HUES6 (cell line): ENCODE measurements around the gene FLYWCH1.

ENCODE experiments used
- H3K27ac ChIP-seq: 2 replicates; pipeline ENCODE4 v1.7.0; 2013; ENCODE audit warnings: low read depth, mild to moderate bottlenecking, low read length, inconsistent platforms
- H3K27me3 ChIP-seq: 2 replicates; pipeline ENCODE4 v1.6.1; 2013; ENCODE audit warnings: low read length; ENCODE audit not compliant: control insufficient read depth, insufficient read depth
- H3K36me3 ChIP-seq: 2 replicates; pipeline ENCODE4 v1.6.1; 2013; ENCODE audit warnings: low read length; ENCODE audit not compliant: control insufficient read depth, insufficient read depth
- H3K4me1 ChIP-seq: 2 replicates; pipeline ENCODE4 v1.6.1; 2013; ENCODE audit warnings: low read length; ENCODE audit not compliant: control insufficient read depth, insufficient read depth
- H3K4me3 ChIP-seq: 2 replicates; pipeline ENCODE4 v1.5.1; 2013; ENCODE audit warnings: low read depth, low read length
- H3K9ac ChIP-seq: one replicate; pipeline ENCODE4 v1.6.1; 2013; ENCODE audit warnings: mild to moderate bottlenecking, low read length
- H3K9me3 ChIP-seq: 2 replicates; pipeline ENCODE4 v1.6.1; 2013; ENCODE audit warnings: low read depth, low read length; ENCODE audit not compliant: control insufficient read depth, insufficient read depth

FLYWCH1 gene

DNA sequence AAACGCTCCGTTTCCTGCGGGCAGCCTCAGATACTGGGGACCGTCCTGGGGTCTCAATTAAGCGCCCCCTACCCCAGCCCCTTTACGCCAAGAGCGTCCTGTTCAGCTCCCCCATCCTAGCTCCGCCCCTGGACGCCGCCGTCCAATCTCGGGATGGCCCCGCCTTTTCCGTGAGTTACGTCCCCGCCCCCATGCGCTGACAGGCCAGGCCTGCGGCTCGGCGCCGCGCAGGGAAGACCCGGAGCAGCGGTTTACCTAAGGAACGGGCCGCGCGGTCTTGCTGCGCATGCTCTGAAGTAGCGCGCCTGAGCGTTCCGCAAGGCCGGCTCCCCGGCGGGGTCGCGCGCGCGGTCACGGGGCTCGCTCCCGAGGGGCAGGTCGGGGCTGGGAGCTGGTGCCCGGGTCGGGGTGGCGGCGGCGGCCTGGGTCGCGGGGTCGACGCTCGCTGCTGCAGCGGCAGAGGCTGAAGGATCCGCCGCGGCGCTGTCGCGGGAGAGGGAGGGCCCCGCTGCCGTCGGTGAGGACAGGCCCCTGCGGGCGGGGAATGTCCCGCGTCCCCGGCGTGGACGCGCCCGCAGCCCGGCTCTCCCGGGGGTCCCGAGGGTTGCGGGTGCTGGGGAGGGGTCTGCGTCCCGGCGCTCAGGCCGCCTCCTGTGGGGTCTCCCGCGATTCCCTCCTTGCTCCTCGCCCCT is at the start of gene FLYWCH1:
Gene FLYWCH1 (plus strand): TSS at position 294 of the 692 bp plus-strand sequence. CDS start 17,755 bp downstream, outside the sequence.
- no peak within 1 kb of the TSS for H3K27ac ChIP-seq
- H3K4me1 ChIP-seq, result peaks cover 6% of the 10 kb centered on the region; the same call in 1 of the 2 replicates
- peaks cover 9% of the 10 kb centered on the region for H3K36me3 ChIP-seq
- no peaks in the 10 kb centered on the region for H3K9me3 ChIP-seq
- peak within 1 kb of the TSS; percentile 62 for H3K9ac ChIP-seq
- peaks cover 10% of the 10 kb centered on the region for H3K27me3 ChIP-seq
- H3K4me3 ChIP-seq, result peak within 1 kb of the TSS; percentile 72

DNA sequence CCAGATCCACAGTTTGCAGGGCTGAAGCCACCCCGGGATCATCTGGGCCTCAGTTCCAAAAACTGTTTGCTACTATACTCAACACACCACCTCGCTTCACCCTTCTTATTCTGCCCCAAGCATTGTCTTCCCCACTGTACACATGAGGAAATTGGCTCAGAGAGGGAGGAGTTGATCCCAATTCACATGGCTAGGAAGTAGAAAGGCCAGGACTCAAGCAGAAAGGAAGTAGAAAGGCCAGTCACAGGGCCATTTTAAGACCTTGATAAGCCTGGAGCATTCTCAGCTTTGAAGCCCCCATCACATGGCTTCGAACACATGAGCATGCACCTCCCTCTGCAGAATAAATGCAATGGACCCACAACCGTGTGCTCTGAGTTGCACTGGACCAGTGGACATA is 46.1 kb upstream of the FLYWCH1 start:
- Histone ChIP-seq H3K27ac (no peak overlapping the region), H3K36me3 (no peaks in the 10 kb centered on the region), H3K27me3 (peaks cover 43% of the 10 kb centered on the region), H3K9ac (no peak overlapping the region), H3K9me3 (peaks cover 8% of the 10 kb centered on the region), H3K4me1 (0 out of 2 replicates have a peak, but pooled peaks cover 4% of the 10 kb centered on the region), H3K4me3 (no peak overlapping the region)

- H3K9me3 ChIP-seq, result peaks cover 2% of the 10 kb centered on the region; the same call in 1 of the 2 replicates
- H3K36me3 ChIP-seq, result no peaks in the 10 kb centered on the region
- H3K4me3 ChIP-seq, result no peak overlapping the region
- no peak overlapping the region for H3K9ac ChIP-seq
- H3K4me1 ChIP-seq, result 0 out of 2 replicates have a peak, but pooled peaks cover 4% of the 10 kb centered on the region
- no peak overlapping the region for H3K27ac ChIP-seq
- peaks cover 47% of the 10 kb centered on the region for H3K27me3 ChIP-seq
Measured at GRCh38 chr16:2866431-2866830, 45.3 kb upstream of the FLYWCH1 start.

DNA sequence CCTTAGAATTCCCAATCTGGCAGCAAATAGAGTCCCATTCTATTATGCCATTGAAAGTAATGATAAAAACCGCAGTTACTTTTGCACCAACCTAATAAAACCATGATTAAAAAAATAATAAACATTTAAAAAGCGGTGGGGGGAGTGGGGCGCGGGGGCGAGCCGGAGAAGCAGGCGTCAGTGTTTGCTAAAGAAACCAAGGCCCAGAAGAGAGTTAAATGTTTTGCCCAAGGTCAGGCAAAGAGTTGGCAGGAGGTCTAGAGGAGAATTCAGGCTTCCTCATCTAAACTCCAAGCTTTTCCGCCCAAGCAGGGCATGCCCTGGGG is 44.1 kb upstream of the FLYWCH1 start:
- Histone ChIP-seq H3K4me3 (peak overlapping the region; percentile 70), H3K9ac (peak overlapping the region; percentile 77), H3K4me1 (0 out of 2 replicates have a peak, but pooled peaks cover 4% of the 10 kb centered on the region), H3K27me3 (peaks cover 47% of the 10 kb centered on the region), H3K36me3 (no peaks in the 10 kb centered on the region), H3K9me3 (no peaks in the 10 kb centered on the region), H3K27ac (peak overlapping the region; percentile 74; the same call in 1 of the 2 replicates)

DNA sequence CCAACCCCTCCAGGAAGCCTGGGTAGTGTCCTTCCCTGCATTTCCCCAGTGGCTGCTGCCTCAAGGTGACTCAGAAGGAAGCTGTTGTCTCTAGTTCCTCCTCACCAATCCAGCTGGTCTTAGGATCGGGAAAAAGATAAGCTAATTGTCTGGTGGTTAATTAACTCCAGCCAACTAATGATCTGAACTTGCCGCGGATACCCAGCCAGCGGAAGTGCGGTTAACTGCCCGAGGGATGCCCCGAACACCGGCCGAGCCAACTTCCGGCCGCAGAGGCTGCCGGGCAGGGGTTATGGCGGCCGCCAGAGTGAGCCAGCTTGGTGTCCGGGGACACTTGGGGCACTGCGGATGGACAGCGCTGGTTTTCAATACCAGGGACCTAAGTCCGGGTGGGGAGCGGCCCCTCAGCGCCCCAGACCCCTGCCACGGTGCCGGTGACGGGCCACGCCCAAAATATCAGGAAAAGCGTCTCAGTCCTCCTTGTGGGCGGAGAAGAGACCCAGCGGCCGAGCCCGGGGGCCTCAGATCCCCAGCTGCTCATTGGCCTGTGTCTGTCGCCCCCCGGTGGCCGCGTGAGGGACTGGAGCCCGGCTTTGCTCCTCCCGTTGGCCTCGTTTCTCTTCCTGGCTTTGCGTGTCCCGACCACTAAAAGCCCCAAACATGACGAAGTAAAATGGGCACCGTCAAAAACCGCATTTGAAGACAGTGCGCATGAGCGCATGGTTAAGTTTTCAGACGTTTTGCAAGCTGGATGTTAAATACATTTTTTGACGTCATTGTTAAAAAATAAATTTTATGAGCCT is 43.5 kb upstream of the FLYWCH1 start:
- H3K27ac ChIP-seq, result peak overlapping the region; percentile 74
- no peaks in the 10 kb centered on the region for H3K36me3 ChIP-seq
- no peaks in the 10 kb centered on the region for H3K9me3 ChIP-seq
- peak overlapping the region; percentile 77 for H3K9ac ChIP-seq
- peaks cover 47% of the 10 kb centered on the region for H3K27me3 ChIP-seq
- H3K4me1 ChIP-seq, result 0 out of 2 replicates have a peak, but pooled peaks cover 4% of the 10 kb centered on the region
- peak overlapping the region; percentile 70 for H3K4me3 ChIP-seq

DNA sequence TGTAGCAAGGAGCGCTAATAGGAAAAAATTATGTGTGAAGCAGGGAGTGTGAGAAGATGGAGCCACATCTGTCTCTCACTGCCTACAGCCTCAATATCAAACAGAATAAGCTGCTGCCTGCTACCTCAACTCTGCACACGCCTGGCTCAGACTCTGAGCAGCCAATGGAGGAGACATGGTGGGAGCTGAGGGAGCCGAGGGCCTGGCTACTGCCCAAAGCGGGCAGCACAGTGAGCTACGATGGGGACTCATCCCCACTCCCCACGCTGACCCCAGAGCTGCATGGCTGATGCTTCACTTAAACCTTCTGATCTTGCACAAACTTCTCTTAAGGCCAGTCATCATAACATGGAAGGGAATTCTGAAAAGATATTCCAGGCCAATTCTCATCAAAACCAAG is 39.8 kb upstream of the FLYWCH1 start:
- Histone ChIP-seq H3K27ac (no peak overlapping the region), H3K9ac (no peak overlapping the region), H3K9me3 (no peaks in the 10 kb centered on the region), H3K4me3 (no peak overlapping the region), H3K27me3 (peaks cover 18% of the 10 kb centered on the region), H3K4me1 (peaks cover 10% of the 10 kb centered on the region; the same call in 1 of the 2 replicates), H3K36me3 (no peaks in the 10 kb centered on the region)

DNA sequence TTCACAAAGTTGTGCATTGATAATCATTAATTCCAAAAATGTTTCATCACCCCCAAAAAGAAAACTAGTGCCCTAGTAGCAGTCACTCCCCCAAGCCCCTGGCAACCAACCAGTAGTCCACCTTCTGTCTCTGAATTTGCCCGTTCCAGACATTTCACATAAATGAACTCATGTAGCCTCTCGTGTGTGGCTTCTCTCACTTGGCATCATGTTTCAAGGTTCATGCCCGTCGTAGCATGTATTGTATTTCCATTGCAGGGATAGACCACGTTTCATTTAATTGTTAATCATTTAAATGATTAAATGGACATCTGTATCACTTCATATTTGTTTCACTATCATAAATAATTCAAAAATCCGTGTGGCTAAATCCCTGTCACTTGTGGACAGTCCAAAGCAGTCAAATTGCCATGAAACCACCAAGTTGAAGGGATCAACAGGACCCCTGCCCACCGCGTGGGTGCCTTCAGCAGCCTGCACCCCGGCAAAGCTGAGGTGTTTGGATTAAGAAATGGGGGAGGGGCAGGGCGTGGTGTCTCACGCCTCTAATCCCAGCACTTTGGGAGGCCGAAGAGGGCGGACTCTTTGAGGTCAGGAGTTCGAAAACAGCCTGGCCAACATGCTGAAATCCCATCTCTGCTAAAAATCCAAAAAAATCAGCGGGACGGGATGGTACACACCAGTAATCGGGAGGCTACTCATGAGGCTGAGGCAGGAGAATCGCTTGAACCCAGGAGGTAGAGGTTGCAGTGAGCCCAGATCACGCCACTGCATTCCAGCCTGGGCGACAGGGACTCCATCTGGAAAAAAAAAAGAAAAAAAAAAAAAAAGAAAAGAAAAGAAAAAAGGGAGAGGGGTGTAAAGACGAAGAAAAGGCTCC is 37.5 kb upstream of the FLYWCH1 start:
- Histone ChIP-seq H3K4me3 (peak overlapping the region; percentile 9; the same call in 1 of the 2 replicates), H3K36me3 (no peaks in the 10 kb centered on the region), H3K4me1 (peaks cover 6% of the 10 kb centered on the region; the same call in 1 of the 2 replicates), H3K9ac (no peak overlapping the region), H3K27ac (no peak overlapping the region), H3K9me3 (no peaks in the 10 kb centered on the region), H3K27me3 (peaks cover 18% of the 10 kb centered on the region)

GRCh38 chr16:2874912-2875362 is 36.8 kb upstream of the FLYWCH1 start:
- no peak overlapping the region for H3K9ac ChIP-seq
- no peaks in the 10 kb centered on the region for H3K9me3 ChIP-seq
- peaks cover 11% of the 10 kb centered on the region for H3K27me3 ChIP-seq
- H3K27ac ChIP-seq, result no peak overlapping the region
- peak overlapping the region; percentile 9; the same call in 1 of the 2 replicates for H3K4me3 ChIP-seq
- no peaks in the 10 kb centered on the region for H3K36me3 ChIP-seq
- H3K4me1 ChIP-seq, result peaks cover 6% of the 10 kb centered on the region; the same call in 1 of the 2 replicates

DNA sequence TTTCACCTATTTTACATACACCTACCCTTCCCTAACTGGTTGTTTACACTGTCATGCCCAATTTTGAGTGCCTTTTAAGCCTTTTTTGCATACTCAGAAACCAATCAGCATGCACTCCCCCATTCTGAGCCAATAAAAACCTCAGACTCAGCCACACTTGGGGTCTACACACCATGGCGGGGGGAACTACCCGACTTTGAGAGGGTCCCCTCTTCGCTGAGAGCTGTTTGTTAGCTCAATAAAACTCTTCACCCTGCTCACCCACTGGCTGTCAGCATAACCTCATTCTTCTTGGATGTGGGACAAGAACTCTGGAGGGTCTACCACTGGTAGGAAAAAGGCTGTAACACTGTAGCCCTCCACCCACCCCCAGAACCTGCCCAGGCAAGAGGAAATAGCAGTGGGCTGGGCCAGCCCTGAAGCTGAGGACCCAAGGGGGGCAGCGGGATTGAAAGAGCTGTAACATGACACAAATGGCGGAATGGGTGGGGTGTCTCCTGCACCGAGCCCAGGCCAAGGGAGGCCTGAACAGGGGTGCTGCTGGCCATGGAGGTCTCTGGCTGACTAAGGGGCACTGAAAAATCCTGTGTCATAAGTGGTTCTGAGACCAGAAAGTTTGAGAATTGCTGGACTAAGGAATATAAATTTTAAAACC is 31.8 kb upstream of the FLYWCH1 start:
- Histone ChIP-seq H3K9ac (no peak overlapping the region), H3K36me3 (no peaks in the 10 kb centered on the region), H3K27ac (no peak overlapping the region), H3K4me1 (peaks cover 4% of the 10 kb centered on the region; the same call in 1 of the 2 replicates), H3K9me3 (no peaks in the 10 kb centered on the region), H3K27me3 (no peaks in the 10 kb centered on the region; the same call in 1 of the 2 replicates), H3K4me3 (no peak overlapping the region)
